Endodermal cell (in vitro differentiated cells): ENCODE results near the gene NCOA3. TPM values are rescaled to one million over a fixed set of nuclear protein-coding genes. Genes with fewer than 3 reads are reported as not detected.

Source experiments
- DNase-seq: peaks from one replicate; pipeline ENCODE4 v3.0.0-alpha.2; 2017
- H3K27ac ChIP-seq: 2 replicates; pipeline ENCODE4 v1.5.1; 2013; ENCODE audit warnings: mild to moderate bottlenecking, low read depth, low read length, moderate library complexity
- H3K27me3 ChIP-seq: 2 replicates; pipeline ENCODE4 v1.6.1; 2013; ENCODE audit warnings: mild to moderate bottlenecking, low read length, moderate library complexity; ENCODE audit not compliant: insufficient read depth, control insufficient read depth, poor library complexity, severe bottlenecking
- H3K36me3 ChIP-seq: 2 replicates; pipeline ENCODE4 v1.7.0; 2013; ENCODE audit warnings: mild to moderate bottlenecking, low read length, moderate library complexity; ENCODE audit not compliant: control insufficient read depth, insufficient read depth
- H3K4me1 ChIP-seq: one replicate; pipeline ENCODE4 v1.7.0; 2013; ENCODE audit warnings: low read length; ENCODE audit not compliant: control insufficient read depth, insufficient read depth
- H3K4me3 ChIP-seq: 2 replicates; pipeline ENCODE4 v1.5.1; 2013; ENCODE audit warnings: mild to moderate bottlenecking, low read length, moderate library complexity
- H3K9ac ChIP-seq: 2 replicates; pipeline ENCODE4 v1.6.1; 2013; ENCODE audit warnings: mild to moderate bottlenecking, low read length, moderate library complexity; ENCODE audit not compliant: poor library complexity, severe bottlenecking; ENCODE audit errors: extremely low read depth
- H3K9me3 ChIP-seq: 2 replicates; pipeline ENCODE4 v1.6.1; 2013; ENCODE audit warnings: mild to moderate bottlenecking, low read length, moderate library complexity; ENCODE audit not compliant: control insufficient read depth
- H3K27ac Mint-ChIP-seq: 2 replicates; pipeline ENCODE4 v1.8.0; 2020; ENCODE audit warnings: mixed read lengths
- H3K27me3 Mint-ChIP-seq: 2 replicates; pipeline ENCODE4 v1.8.0; 2021; ENCODE audit warnings: mild to moderate bottlenecking, mixed read lengths; ENCODE audit not compliant: insufficient read depth
- H3K36me3 Mint-ChIP-seq: 2 replicates; pipeline ENCODE4 v1.8.0; 2020; ENCODE audit warnings: low read depth, mixed read lengths
- H3K4me1 Mint-ChIP-seq: 2 replicates; pipeline ENCODE4 v1.8.0; 2020; ENCODE audit warnings: mixed read lengths
- H3K4me3 Mint-ChIP-seq: 2 replicates; pipeline ENCODE4 v1.8.0; 2020; ENCODE audit warnings: mild to moderate bottlenecking, moderate library complexity, mixed read lengths
- H3K9me3 Mint-ChIP-seq: 2 replicates; pipeline ENCODE4 v1.8.0; 2020; ENCODE audit warnings: mild to moderate bottlenecking, mixed read lengths
- CTCF ChIP-seq: fragments of 200-600 bp; sonication (generic); conservative IDR thresholded peaks from 2 replicates; pipeline ENCODE4 v1.5.0; 2021; ENCODE audit warnings: antibody characterized with exemption, mild to moderate bottlenecking
- WGBS, 2 experiments: methylation state at CpG; one replicate each; pipeline versions ENCODE4 v1.1.5 to v1.1.7; 2013; ENCODE audit warnings: missing lambda C conversion rate in 2 of 2, mixed read lengths in 1 of 2; ENCODE audit not compliant: insufficient coverage in 1 of 2, insufficient read length in 1 of 2; 5-methylcytosine and 5-hydroxymethylcytosine counted together
- total RNA-seq, 2 donors: library from RNA; stranded (reverse); fragmentation: NEBNext Ultra II Directional in 1 of 2; extraction: Animal tissue kit (Norgen Biotek cat#: 25700) in 1 of 2; gene quantifications; 2 replicates in 1 of 2; 3 replicates in 1 of 2; pipeline ENCODE4 v1.2.1, GENCODE V29; 2021

Gene NCOA3
- total RNA-seq, 2 donors from 2014 or later: 38.6 TPM

- no peak overlapping the region for H3K9ac ChIP-seq
- DNase-seq: no peak
- WGBS, 2 experiments: 90 to 100% methylated on average over 1 of the region's 1 CpG
- peaks cover 74% of the 10 kb centered on the region for H3K36me3 ChIP-seq
- no peaks in the 10 kb centered on the region for H3K9me3 ChIP-seq
- H3K4me3 Mint-ChIP-seq: no peak overlapping the region
- peaks cover 55% of the 10 kb centered on the region for H3K36me3 Mint-ChIP-seq
- no peaks in the 10 kb centered on the region for H3K9me3 Mint-ChIP-seq
- no peaks in the 10 kb centered on the region for H3K4me1 Mint-ChIP-seq
- TF ChIP-seq CTCF: no peak
- no peak overlapping the region for H3K27ac Mint-ChIP-seq
- no peaks in the 10 kb centered on the region for H3K27me3 ChIP-seq
- no peak overlapping the region for H3K27ac ChIP-seq
- no peak overlapping the region for H3K4me3 ChIP-seq
- no peaks in the 10 kb centered on the region for H3K4me1 ChIP-seq
- no peaks in the 10 kb centered on the region for H3K27me3 Mint-ChIP-seq
Observed at GRCh38 chr20:47699818-47700217, 198.1 kb downstream of the NCOA3 start.

GRCh38 chr20:47700327-47700726 is 198.6 kb downstream of the NCOA3 start:
- TF ChIP-seq CTCF: no peak
- H3K4me1 Mint-ChIP-seq: no peaks in the 10 kb centered on the region
- Histone ChIP-seq H3K36me3 (peaks cover 74% of the 10 kb centered on the region), H3K9me3 (no peaks in the 10 kb centered on the region), H3K4me1 (no peaks in the 10 kb centered on the region), H3K9ac (no peak overlapping the region), H3K27ac (no peak overlapping the region), H3K4me3 (no peak overlapping the region), H3K27me3 (no peaks in the 10 kb centered on the region)
- peaks cover 59% of the 10 kb centered on the region for H3K36me3 Mint-ChIP-seq
- no peaks in the 10 kb centered on the region for H3K27me3 Mint-ChIP-seq
- WGBS, 2 experiments: 91 to 97% methylated on average over 5 to 7 of the region's 7 CpGs
- no peak overlapping the region for H3K4me3 Mint-ChIP-seq
- no peak overlapping the region for H3K27ac Mint-ChIP-seq
- no peaks in the 10 kb centered on the region for H3K9me3 Mint-ChIP-seq
- no peak for DNase-seq

GRCh38 chr20:47701612-47702011 is 199.9 kb downstream of the NCOA3 start:
- Mint-ChIP-seq H3K9me3 (no peaks in the 10 kb centered on the region), H3K4me1 (no peaks in the 10 kb centered on the region), H3K36me3 (peaks cover 59% of the 10 kb centered on the region), H3K27ac (no peak overlapping the region), H3K27me3 (no peaks in the 10 kb centered on the region), H3K4me3 (no peak overlapping the region)
- Histone ChIP-seq H3K27ac (no peak overlapping the region), H3K4me3 (no peak overlapping the region), H3K27me3 (no peaks in the 10 kb centered on the region), H3K9ac (no peak overlapping the region), H3K9me3 (no peaks in the 10 kb centered on the region), H3K36me3 (peaks cover 75% of the 10 kb centered on the region), H3K4me1 (no peaks in the 10 kb centered on the region)
- no peak for TF ChIP-seq CTCF
- 89 to 96% methylated on average over 13 to 15 of the region's 15 CpGs for WGBS, 2 experiments
- no peak for DNase-seq
